ENCODE data around the gene DCTN1. TPM values are rescaled to one million over a fixed set of nuclear protein-coding genes. Genes with fewer than 3 reads are reported as not detected.
A peak's percentile ranks its signal among the peaks of the same experiment; 100 is the strongest.

DCTN1 gene
- 10 to 100 TPM; 67.3 to 81.4 TPM for total RNA-seq

GRCh38 chr2:74379851-74380789 lies at the start of gene DCTN1:
Gene DCTN1 (minus strand): TSS chr2:74380311. CDS start chr2:74380037, 274 bp downstream.
- CTCF ChIA-PET = interaction anchor here (0.8 to 2.6 kb wide), 3 partner anchors 11 to 73 kb away, joined by 3 to 10 read pairs (median 5); no protein-coding TSS in a partner anchor
- TF ChIP-seq, protein P1, sequence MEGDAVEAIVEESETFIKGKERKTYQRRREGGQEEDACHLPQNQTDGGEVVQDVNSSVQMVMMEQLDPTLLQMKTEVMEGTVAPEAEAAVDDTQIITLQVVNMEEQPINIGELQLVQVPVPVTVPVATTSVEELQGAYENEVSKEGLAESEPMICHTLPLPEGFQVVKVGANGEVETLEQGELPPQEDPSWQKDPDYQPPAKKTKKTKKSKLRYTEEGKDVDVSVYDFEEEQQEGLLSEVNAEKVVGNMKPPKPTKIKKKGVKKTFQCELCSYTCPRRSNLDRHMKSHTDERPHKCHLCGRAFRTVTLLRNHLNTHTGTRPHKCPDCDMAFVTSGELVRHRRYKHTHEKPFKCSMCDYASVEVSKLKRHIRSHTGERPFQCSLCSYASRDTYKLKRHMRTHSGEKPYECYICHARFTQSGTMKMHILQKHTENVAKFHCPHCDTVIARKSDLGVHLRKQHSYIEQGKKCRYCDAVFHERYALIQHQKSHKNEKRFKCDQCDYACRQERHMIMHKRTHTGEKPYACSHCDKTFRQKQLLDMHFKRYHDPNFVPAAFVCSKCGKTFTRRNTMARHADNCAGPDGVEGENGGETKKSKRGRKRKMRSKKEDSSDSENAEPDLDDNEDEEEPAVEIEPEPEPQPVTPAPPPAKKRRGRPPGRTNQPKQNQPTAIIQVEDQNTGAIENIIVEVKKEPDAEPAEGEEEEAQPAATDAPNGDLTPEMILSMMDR (IDR thresholded peaks at IDR 0.05) = no peak
- Mint-ChIP-seq H3K27ac (peak within 1 kb of the TSS; percentile 40), H3K36me3 (ENCODE audit: low read depth) (peaks cover 3% of the 10 kb centered on the region), H3K9me3 (no peaks in the 10 kb centered on the region), H3K27me3 (no peaks in the 10 kb centered on the region), H3K4me1 (ENCODE audit: low read depth) (peaks cover 29% of the 10 kb centered on the region), H3K4me3 (no peak within 1 kb of the TSS)
- ATAC-seq (peak; percentile 80), DNase-seq (peak; percentile 46)
- POLR2A ChIA-PET = no interaction called here
- intact Hi-C loops (cut with micrococcal nuclease) = no loop called here

DNA sequence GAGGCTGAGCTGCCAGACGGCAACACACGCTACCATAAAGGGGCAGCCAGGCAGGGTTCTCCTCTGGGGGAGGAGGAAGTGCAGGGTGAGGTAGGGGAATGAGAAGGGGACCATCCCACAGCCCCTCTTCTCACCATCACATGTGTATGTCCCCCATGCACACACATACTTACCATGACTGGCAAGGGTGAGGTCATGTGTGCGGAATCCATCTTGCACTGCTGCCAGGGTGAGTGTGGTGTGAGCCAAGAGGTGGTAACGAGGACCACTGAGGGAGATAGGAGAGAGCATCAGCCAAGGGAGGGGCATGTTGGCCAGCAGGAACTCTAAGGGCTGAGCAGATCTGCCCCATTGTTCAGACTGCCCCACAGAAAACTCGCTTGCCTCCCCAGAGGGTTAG lies 48.6 kb upstream of the DCTN1 start:
- no peak for ATAC-seq
- Mint-ChIP-seq H3K9me3 (no peaks in the 10 kb centered on the region), H3K4me1 (ENCODE audit: low read depth) (no peaks in the 10 kb centered on the region), H3K27ac (no peak overlapping the region), H3K36me3 (ENCODE audit: low read depth) (peaks cover 7% of the 10 kb centered on the region), H3K27me3 (no peaks in the 10 kb centered on the region), H3K4me3 (no peak overlapping the region)
- intact Hi-C loops (cut with micrococcal nuclease) = no loop called here
- TF ChIP-seq, protein P1 (IDR thresholded peaks at IDR 0.05) = no peak
- POLR2A ChIA-PET = no interaction called here
- no peak for DNase-seq
- CTCF ChIA-PET = interaction anchor here (1.2 kb wide), 1 partner anchor 14 kb away, joined by 3 read pairs; no protein-coding TSS in a partner anchor

GRCh38 chr2:74427551-74427950 lies 47.4 kb upstream of the DCTN1 start:
- Mint-ChIP-seq H3K9me3 (no peaks in the 10 kb centered on the region), H3K27me3 (no peaks in the 10 kb centered on the region), H3K4me3 (no peak overlapping the region), H3K36me3 (ENCODE audit: low read depth) (peaks cover 16% of the 10 kb centered on the region), H3K27ac (no peak overlapping the region), H3K4me1 (ENCODE audit: low read depth) (peaks cover 8% of the 10 kb centered on the region)
- TF ChIP-seq, protein P1 (IDR thresholded peaks at IDR 0.05) = no peak
- POLR2A ChIA-PET = interaction anchor here (1.1 kb wide), 1 partner anchor 13 kb away, joined by 3 read pairs; no protein-coding TSS in a partner anchor
- CTCF ChIA-PET = interaction anchor here (1.0 kb wide), 1 partner anchor 92 kb away, joined by 3 read pairs; no protein-coding TSS in a partner anchor
- DNase-seq (no peak), ATAC-seq (no peak)
- intact Hi-C loops (cut with micrococcal nuclease) = no loop called here

DNA sequence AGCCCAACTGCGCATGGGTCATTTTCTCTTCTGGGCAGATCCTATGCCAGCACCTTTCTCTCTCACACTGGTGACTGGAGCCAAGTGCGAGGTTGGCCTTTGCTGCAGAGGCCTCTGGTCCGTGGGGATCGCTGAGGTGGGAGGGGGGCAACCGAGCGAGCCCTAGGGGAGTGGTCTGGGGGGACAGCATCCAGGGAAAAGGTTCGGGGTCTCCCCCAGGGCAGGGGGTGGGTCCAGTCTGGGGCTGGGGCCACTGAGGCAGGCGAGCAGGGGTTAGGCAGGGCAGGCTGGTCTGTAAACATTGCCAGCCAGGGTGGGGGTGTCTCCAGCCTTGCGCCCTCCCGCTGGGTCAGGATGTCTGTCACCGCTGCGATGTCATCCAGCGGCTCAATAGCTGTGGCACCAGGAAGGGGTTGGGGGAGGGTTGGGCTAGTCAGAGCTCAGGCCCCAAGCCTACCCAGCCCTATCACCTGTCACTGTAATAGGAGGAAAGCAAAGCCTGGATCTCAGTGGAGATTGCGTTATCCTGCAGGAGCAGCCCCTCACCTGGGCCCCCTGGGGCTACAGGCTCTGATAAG lies 46.2 kb upstream of the DCTN1 start:
- intact Hi-C loops (cut with micrococcal nuclease) = no loop called here
- Mint-ChIP-seq H3K4me1 (ENCODE audit: low read depth) (peaks cover 8% of the 10 kb centered on the region), H3K36me3 (ENCODE audit: low read depth) (peaks cover 20% of the 10 kb centered on the region), H3K4me3 (no peak overlapping the region), H3K27me3 (no peaks in the 10 kb centered on the region), H3K27ac (no peak overlapping the region), H3K9me3 (no peaks in the 10 kb centered on the region)
- POLR2A ChIA-PET = interaction anchor here (1.1 kb wide), 1 partner anchor 14 kb away, joined by 3 read pairs; no protein-coding TSS in a partner anchor
- CTCF ChIA-PET = no interaction called here
- TF ChIP-seq, protein P1 (IDR thresholded peaks at IDR 0.05) = no peak
- DNase-seq (no peak), ATAC-seq (no peak)

DNA sequence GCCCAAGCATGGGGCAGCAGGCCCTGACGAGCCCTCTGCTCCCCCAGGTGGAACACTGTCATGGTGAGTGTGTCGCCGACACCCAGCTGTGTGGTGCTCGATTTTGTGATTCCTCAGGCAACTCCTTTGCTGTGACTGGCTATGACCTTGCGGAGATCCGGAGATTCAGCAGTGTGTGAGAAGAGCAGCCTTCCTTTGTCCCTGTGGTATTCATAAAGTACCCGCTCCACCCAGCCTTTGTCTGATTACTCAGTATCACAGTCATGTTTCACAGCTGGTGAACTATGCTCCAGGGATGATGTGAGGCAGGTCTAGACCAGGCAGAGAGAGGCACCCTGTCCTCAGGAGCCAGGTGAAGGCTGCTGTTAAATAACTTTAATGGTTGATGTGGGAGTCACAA lies 45.4 kb upstream of the DCTN1 start:
- intact Hi-C loops (cut with micrococcal nuclease) = no loop called here
- CTCF ChIA-PET = no interaction called here
- H3K9me3 Mint-ChIP-seq = no peaks in the 10 kb centered on the region

More for the DNA sequence above, 45.4 kb upstream of the DCTN1 start:
- Mint-ChIP-seq H3K4me1 (ENCODE audit: low read depth) (peaks cover 11% of the 10 kb centered on the region), H3K4me3 (no peak overlapping the region), H3K36me3 (ENCODE audit: low read depth) (peaks cover 20% of the 10 kb centered on the region), H3K27ac (no peak overlapping the region), H3K27me3 (no peaks in the 10 kb centered on the region)
- POLR2A ChIA-PET = no interaction called here
- TF ChIP-seq, protein P1 (IDR thresholded peaks at IDR 0.05) = no peak
- no peak for DNase-seq
- ATAC-seq = no peak

All from activated CD8-positive, alpha-beta T cell treated with anti-CD3 and anti-CD28 coated beads for 36 hours (primary cell).